ENCODE data around the gene KEAP1. TPM values are rescaled to one million over a fixed set of nuclear protein-coding genes. Genes with fewer than 3 reads are reported as not detected.

The KEAP1 gene
- total RNA-seq, 1 experiment from 2014 or later = 46.1 TPM

DNA sequence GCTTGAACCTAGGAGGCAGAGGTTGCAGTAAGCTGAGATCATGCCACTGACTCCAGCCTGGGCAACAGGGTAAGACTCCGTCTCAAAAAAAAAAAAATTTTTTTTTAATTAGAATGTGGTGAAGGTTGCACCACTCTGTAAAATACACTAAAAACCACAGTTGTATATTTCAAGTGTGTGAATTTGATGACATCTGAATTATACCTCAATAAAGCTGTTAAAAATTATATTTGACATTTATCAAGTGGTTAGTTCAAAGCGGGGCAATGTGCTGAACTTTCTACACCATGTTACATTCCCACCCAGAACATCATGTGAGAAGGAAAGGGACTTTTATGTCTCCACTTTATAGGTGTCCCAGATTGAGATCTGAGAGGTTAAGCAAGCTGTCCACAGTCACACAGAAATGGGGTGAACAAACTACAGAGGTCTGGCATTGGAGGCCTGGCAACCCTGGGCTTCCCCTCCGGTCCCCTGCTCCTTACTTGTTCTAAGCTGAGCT, 20.0 kb upstream of the KEAP1 start:
- DNase-seq (ENCODE audit: low read depth) = no peak

DNA sequence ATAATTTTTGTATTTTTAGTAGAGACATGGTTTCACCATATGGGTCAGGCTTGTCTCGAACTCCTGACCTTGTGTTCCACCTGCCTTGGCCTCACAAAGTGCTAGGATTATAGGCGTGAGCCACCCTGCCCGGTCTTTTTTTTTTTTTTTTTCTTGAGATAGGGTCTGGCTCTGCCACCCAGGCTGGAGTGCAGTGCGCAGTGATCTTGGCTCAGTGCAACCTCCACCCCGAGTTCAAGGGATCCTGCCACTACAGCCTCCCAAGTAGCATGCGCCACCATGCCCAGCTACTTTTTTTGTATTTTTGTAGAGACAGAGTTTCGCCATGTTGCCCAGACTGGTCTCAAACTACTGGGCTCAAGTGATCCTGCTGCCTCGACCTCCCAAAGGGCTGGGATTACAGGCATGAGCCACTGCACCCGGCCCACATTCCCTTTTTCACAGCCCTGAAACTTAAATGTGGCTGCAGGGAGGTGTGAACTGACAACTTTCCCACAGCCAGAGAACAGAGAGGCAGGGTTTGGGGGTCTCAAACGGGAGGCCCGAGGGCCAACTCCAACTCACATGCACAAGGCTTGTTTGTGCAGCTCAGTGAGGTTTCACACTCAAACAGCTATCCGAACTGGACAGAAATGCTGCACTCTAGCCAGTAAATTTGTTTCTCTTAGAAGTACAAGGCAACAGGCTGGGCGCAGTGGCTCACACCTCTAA, 18.5 kb upstream of the KEAP1 start:
- DNase-seq (ENCODE audit: low read depth) = no peak

GRCh38 chr19:10520652-10521318, 17.6 kb upstream of the KEAP1 start:
- DNase-seq (ENCODE audit: low read depth) = no peak

DNA sequence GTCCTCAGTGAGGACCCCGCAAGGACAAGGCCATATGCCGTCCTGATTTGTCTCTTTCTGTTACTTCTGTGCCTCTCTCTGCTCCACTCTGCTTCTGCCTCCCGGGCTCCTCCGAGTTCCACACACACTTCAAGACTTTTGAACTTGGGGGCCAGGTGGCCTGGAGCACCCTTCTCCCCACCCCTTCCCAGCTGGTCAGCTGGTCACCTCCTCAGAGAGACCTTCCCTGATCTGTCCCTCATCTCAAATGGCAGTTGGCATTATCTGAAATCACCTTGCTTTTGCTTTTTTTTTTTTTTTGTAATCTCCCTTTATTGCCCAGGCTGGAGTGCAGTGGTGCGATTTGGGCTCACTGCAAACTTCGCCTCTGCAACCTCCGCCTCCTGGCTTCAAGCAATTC, 16.3 kb upstream of the KEAP1 start:
- no peak for DNase-seq (ENCODE audit: low read depth)

DNA sequence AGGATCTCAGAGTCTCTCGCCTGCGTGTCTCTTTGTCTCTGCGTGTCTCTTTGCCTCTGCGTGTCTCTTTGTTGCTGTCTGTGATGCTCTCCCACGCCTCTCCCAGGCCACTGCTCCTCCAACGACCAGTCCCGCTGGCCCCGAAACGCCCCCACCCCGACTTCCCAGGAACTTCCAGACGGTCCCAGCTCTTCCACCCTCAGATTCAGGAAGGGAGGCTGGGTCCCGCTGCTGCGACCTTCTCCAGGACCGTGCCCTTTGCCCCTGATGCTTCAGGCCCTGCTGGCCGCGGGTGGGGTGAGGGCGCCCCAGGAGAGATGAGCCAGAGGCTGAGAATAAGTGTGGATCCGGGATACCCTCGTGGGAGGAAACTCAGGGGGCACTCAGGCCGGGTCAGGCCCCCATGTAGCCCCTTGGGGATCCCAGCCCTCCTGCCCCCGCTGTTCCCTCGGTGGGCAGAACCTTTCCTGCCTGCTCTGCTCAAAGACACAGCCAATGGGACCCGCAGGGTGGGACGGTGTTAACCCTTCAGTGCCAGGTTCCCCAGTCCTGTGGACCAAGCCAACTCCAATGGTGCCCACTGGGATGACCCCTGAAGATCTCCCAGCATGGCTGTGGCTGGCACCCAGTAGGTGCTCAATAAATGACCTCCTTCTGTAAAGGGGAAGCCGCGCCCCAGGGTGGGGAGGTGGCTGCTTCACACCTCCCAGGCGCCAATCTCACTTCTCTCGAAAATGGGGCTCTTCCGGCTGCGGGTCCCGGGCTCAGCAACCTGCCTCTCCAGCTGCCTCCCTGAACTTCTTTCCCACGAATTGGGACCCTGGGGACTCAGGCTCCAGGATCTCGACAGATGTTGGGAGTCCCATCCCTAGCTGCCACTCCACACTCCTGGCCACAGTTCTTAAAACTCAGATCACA, 15.5 kb upstream of the KEAP1 start:
- DNase-seq (ENCODE audit: low read depth) = no peak

GRCh38 chr19:10517760-10518443, 14.7 kb upstream of the KEAP1 start:
- peak; percentile 18 for DNase-seq (ENCODE audit: low read depth)

DNA sequence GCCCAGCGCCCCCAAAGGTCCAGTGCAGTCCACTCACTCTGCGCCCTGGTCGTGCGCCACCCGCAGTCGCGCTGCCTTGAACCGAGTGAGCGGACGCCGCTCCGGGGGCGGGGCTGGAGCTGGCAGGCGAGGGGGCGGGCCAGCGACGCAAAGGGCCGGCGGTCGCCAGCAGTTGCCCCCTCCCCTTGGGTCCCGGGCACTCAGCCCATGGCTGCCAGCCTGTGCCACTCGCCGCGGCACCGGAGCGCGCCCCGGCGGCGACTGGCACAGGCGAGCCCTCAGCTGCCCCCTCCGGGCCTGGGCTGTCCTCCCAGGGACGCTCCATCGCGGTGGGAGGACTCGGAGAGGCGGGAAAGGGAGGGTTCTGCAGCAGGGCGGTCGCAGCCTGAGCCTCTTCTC, 14.2 kb upstream of the KEAP1 start, which contains the start of gene S1PR5:
S1PR5 (minus strand) TSS at position 87 of the 399 bp plus-strand sequence. CDS start 2,436 bp downstream, outside the sequence.
- no peak for DNase-seq (ENCODE audit: low read depth)

- no peak for DNase-seq (ENCODE audit: low read depth)
Observed at GRCh38 chr19:10516671-10517286, 13.6 kb upstream of the KEAP1 start.

- DNase-seq (ENCODE audit: low read depth) = no peak
Observed at GRCh38 chr19:10516064-10516385, 12.9 kb upstream of the KEAP1 start.

DNA sequence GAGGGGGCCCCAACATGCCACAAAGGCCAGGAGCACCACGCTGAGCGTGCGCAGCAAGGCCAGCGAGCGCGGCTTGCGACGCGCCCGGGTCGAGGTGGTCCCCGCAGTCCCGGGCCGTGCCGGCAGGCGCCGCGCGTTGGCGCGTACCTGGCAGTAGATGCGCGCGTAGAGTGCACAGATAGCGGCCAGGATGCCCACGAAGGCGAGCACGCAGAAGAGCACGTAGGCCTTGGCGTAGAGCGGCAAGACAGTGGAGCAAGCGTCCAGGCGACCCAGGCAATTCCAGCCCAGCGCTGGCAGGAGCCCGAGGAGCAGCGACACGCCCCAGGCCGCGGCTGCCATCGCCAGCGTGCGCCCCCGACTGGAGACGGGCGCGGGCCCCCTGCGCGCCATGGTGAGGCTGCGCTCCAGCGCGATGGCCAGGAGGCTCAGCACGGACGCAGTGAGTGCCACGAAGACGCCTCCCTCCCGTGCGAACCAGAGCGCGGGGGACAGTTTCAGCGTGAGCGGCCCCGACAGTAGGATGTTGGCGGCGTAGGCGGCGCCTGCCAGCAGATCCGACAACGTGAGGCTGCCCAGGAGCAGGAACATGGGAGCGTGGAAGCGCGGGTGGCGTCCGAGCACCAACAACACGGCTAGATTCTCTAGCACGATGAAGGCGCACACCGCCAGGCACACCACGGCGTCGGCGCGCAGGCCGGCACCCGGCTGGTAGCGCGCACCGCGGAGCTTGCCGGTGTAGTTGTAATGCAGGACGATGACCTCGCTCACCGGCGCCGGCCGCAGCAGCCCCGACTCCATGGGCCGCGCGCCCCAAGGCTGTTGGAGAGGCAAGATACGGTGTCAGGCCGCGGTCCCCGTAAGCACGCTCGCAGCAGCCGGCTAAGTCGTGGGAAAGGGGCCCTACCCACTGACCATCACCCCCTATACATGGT, 11.3 kb upstream of the KEAP1 start:
- DNase-seq (ENCODE audit: low read depth) = no peak

- DNase-seq (ENCODE audit: low read depth) = no peak
Observed at GRCh38 chr19:10513223-10513622, 10.1 kb upstream of the KEAP1 start.

DNA sequence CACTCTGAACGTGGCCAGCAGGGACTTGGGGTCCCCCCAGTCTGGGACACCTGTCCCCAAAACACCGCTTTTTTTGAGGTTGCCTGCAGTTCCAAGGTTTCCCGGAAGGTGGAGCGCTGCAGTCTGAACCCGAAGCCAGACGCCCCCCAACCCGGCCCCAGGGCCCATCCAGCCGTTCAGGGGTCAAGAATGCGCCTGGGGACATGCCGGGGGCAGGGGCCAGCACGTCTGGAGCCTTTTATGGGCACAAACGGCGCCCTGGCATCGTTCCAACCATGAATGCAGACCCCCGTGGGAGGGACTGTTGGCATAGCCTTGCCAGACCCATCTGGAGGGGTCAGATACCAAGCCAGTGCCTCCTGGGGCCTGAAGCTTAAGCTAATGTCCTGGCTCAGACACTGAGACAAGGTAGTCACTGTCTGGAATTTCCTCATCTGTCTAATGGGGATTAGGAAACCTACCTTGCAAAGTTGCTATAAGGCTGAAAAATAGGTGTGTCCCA, 7.2 kb upstream of the KEAP1 start:
- DNase-seq (ENCODE audit: low read depth) = no peak

DNA sequence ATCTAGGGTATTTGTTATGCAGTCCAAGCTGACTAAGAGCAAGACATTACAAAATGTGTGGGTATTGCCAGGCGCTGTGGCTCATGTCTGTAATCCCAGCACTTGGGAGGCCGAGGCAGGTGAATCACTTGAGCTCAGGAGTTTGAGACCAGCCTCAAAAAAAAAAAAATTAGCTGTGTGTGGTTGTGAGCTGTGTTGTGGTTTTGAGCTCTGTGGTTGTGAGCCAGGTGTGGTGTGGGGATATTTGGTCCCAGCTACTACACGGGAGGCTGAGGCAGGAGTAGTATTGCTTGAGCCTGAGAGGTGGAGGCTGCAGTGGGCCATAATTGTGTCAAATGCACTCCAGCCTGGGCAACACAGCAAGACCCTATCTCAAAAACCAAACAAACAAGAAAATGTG, 5.6 kb upstream of the KEAP1 start:
- DNase-seq (ENCODE audit: low read depth) = no peak

- no peak for DNase-seq (ENCODE audit: low read depth)
Observed at GRCh38 chr19:10508036-10508435, 4.9 kb upstream of the KEAP1 start.

- DNase-seq (ENCODE audit: low read depth) = peak; percentile 35
Observed at GRCh38 chr19:10505583-10506229, 2.5 kb upstream of the KEAP1 start.

DNA sequence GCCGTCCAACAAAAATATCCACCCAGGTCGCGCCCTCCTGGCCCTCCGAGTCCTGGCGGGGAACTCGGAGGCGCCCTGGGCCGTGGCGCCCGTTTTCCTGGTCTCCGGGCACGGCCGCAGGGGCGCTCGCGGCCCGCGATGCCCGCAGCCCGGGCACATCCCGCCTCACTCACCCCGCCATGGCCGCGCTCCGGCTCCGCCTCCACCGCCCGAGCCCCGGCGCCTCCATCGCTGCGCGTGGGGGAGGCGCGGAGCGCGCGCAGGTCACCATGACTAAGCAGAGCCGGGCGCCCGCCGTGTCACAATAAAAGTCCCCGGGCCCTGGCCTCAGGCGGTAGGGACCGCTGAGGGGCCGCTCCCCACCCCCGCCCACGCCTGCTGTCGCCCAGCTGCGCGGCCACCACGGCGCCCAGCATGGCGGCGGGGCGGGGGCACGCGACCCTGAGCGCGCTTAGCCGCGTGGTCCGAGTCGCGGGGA, 593 bp downstream of the KEAP1 start:
- DNase-seq (ENCODE audit: low read depth) = peak; percentile 88

- DNase-seq (ENCODE audit: low read depth) = peak; percentile 65
Observed at GRCh38 chr19:10501971-10502523, 1.1 kb downstream of the KEAP1 start.

DNA sequence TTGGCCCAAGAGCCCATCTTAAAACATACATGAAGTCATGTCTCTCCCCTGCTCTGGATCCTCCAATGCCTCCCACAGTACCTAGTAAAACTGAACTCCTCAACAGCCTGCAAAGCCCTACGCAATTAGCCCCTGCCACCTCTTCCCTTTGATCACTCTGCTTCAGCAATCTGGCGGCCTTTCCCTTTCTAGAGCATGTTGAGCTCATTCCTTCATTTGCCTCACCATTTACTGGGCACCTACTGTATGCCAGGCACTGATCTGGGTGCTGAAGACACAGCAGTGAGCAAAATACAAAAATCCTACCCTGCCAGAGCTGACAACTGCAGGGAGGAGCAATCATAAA, 2.9 kb downstream of the KEAP1 start:
- no peak for DNase-seq (ENCODE audit: low read depth)

All from RPMI7951 (cell line).